Activated naive CD8-positive, alpha-beta T cell (primary cell): ENCODE data around the gene PKD2.

Experiments used
- H3K27ac Mint-ChIP-seq: one replicate; pipeline ENCODE4 v1.8.0; 2021; ENCODE audit warnings: mixed read lengths
- H3K27me3 Mint-ChIP-seq: one replicate; pipeline ENCODE4 v1.8.0; 2021; ENCODE audit warnings: mixed read lengths
- H3K36me3 Mint-ChIP-seq: one replicate; pipeline ENCODE4 v1.8.0; 2021; ENCODE audit warnings: mixed read lengths
- H3K4me1 Mint-ChIP-seq: one replicate; pipeline ENCODE4 v1.8.0; 2021; ENCODE audit warnings: low read depth, mixed read lengths
- H3K4me3 Mint-ChIP-seq: one replicate; pipeline ENCODE4 v1.8.0; 2021; ENCODE audit warnings: mild to moderate bottlenecking, mixed read lengths
- H3K9me3 Mint-ChIP-seq: one replicate; pipeline ENCODE4 v1.8.0; 2021; ENCODE audit warnings: low read depth, mixed read lengths

PKD2 gene

GRCh38 chr4:88062311-88062710 is 54.9 kb downstream of the PKD2 start:
- H3K27me3 Mint-ChIP-seq: no peaks in the 10 kb centered on the region
- no peaks in the 10 kb centered on the region for H3K9me3 Mint-ChIP-seq
- no peak overlapping the region for H3K4me3 Mint-ChIP-seq
- no peak overlapping the region for H3K27ac Mint-ChIP-seq
- peaks cover 20% of the 10 kb centered on the region for H3K36me3 Mint-ChIP-seq
- no peaks in the 10 kb centered on the region for H3K4me1 Mint-ChIP-seq

GRCh38 chr4:88062843-88063242 is 55.4 kb downstream of the PKD2 start:
- no peak overlapping the region for H3K27ac Mint-ChIP-seq
- H3K4me1 Mint-ChIP-seq: no peaks in the 10 kb centered on the region
- H3K9me3 Mint-ChIP-seq: no peaks in the 10 kb centered on the region
- H3K27me3 Mint-ChIP-seq: no peaks in the 10 kb centered on the region
- H3K4me3 Mint-ChIP-seq: no peak overlapping the region
- H3K36me3 Mint-ChIP-seq: peaks cover 25% of the 10 kb centered on the region

- Mint-ChIP-seq H3K27me3 (no peaks in the 10 kb centered on the region), H3K9me3 (no peaks in the 10 kb centered on the region), H3K4me1 (no peaks in the 10 kb centered on the region), H3K27ac (no peak overlapping the region), H3K36me3 (peaks cover 29% of the 10 kb centered on the region), H3K4me3 (no peak overlapping the region)
Measured at GRCh38 chr4:88063634-88064296, 56.3 kb downstream of the PKD2 start.

GRCh38 chr4:88064410-88064809 is 57.0 kb downstream of the PKD2 start:
- no peaks in the 10 kb centered on the region for H3K9me3 Mint-ChIP-seq
- no peaks in the 10 kb centered on the region for H3K27me3 Mint-ChIP-seq
- H3K36me3 Mint-ChIP-seq: peaks cover 31% of the 10 kb centered on the region
- no peak overlapping the region for H3K4me3 Mint-ChIP-seq
- no peak overlapping the region for H3K27ac Mint-ChIP-seq
- no peaks in the 10 kb centered on the region for H3K4me1 Mint-ChIP-seq

- no peak overlapping the region for H3K4me3 Mint-ChIP-seq
- no peak overlapping the region for H3K27ac Mint-ChIP-seq
- H3K4me1 Mint-ChIP-seq: peaks cover 2% of the 10 kb centered on the region
- peaks cover 50% of the 10 kb centered on the region for H3K36me3 Mint-ChIP-seq
- H3K27me3 Mint-ChIP-seq: no peaks in the 10 kb centered on the region
- H3K9me3 Mint-ChIP-seq: peaks cover 4% of the 10 kb centered on the region
Measured at GRCh38 chr4:88070031-88070430, 62.6 kb downstream of the PKD2 start.

GRCh38 chr4:88075336-88075735 is 67.9 kb downstream of the PKD2 start:
- H3K27ac Mint-ChIP-seq: no peak overlapping the region

GRCh38 chr4:88077911-88078524 is 70.6 kb downstream of the PKD2 start:
- H3K36me3 Mint-ChIP-seq: peaks cover 11% of the 10 kb centered on the region
- no peaks in the 10 kb centered on the region for H3K4me1 Mint-ChIP-seq
- no peak overlapping the region for H3K27ac Mint-ChIP-seq
- no peak overlapping the region for H3K4me3 Mint-ChIP-seq
- H3K27me3 Mint-ChIP-seq: no peaks in the 10 kb centered on the region
- H3K9me3 Mint-ChIP-seq: no peaks in the 10 kb centered on the region

More at GRCh38 chr4:88075336-88075735, 67.9 kb downstream of the PKD2 start:
- peaks cover 4% of the 10 kb centered on the region for H3K9me3 Mint-ChIP-seq
- H3K4me3 Mint-ChIP-seq: no peak overlapping the region
- no peaks in the 10 kb centered on the region for H3K4me1 Mint-ChIP-seq
- no peaks in the 10 kb centered on the region for H3K27me3 Mint-ChIP-seq
- H3K36me3 Mint-ChIP-seq: peaks cover 25% of the 10 kb centered on the region

- no peak overlapping the region for H3K4me3 Mint-ChIP-seq
- H3K4me1 Mint-ChIP-seq: no peaks in the 10 kb centered on the region
- no peak overlapping the region for H3K27ac Mint-ChIP-seq
- no peaks in the 10 kb centered on the region for H3K9me3 Mint-ChIP-seq
- H3K27me3 Mint-ChIP-seq: no peaks in the 10 kb centered on the region
- H3K36me3 Mint-ChIP-seq: peaks cover 11% of the 10 kb centered on the region
Measured at GRCh38 chr4:88078579-88078978, 71.1 kb downstream of the PKD2 start.

- H3K27ac Mint-ChIP-seq: no peak overlapping the region
- H3K4me1 Mint-ChIP-seq: no peaks in the 10 kb centered on the region
- no peaks in the 10 kb centered on the region for H3K9me3 Mint-ChIP-seq
- no peaks in the 10 kb centered on the region for H3K36me3 Mint-ChIP-seq
- H3K27me3 Mint-ChIP-seq: no peaks in the 10 kb centered on the region
- no peak overlapping the region for H3K4me3 Mint-ChIP-seq
Measured at GRCh38 chr4:88080626-88081025, 73.2 kb downstream of the PKD2 start.

- Mint-ChIP-seq H3K4me1 (no peaks in the 10 kb centered on the region), H3K36me3 (no peaks in the 10 kb centered on the region), H3K27ac (no peak overlapping the region), H3K4me3 (no peak overlapping the region), H3K27me3 (no peaks in the 10 kb centered on the region), H3K9me3 (no peaks in the 10 kb centered on the region)
Measured at GRCh38 chr4:88087004-88087403, 79.6 kb downstream of the PKD2 start.

GRCh38 chr4:88090898-88091297 is 83.5 kb downstream of the PKD2 start:
- H3K4me3 Mint-ChIP-seq: no peak overlapping the region
- H3K27me3 Mint-ChIP-seq: peaks cover 2% of the 10 kb centered on the region
- no peaks in the 10 kb centered on the region for H3K36me3 Mint-ChIP-seq
- H3K9me3 Mint-ChIP-seq: no peaks in the 10 kb centered on the region
- no peaks in the 10 kb centered on the region for H3K4me1 Mint-ChIP-seq
- no peak overlapping the region for H3K27ac Mint-ChIP-seq

GRCh38 chr4:88091378-88091777 is 83.9 kb downstream of the PKD2 start:
- Mint-ChIP-seq H3K36me3 (no peaks in the 10 kb centered on the region), H3K4me3 (no peak overlapping the region), H3K27me3 (peaks cover 2% of the 10 kb centered on the region), H3K4me1 (no peaks in the 10 kb centered on the region), H3K9me3 (no peaks in the 10 kb centered on the region), H3K27ac (no peak overlapping the region)

- Mint-ChIP-seq H3K36me3 (no peaks in the 10 kb centered on the region), H3K4me1 (no peaks in the 10 kb centered on the region), H3K9me3 (no peaks in the 10 kb centered on the region), H3K27me3 (peaks cover 2% of the 10 kb centered on the region), H3K4me3 (no peak overlapping the region), H3K27ac (no peak overlapping the region)
Measured at GRCh38 chr4:88093874-88094273, 86.4 kb downstream of the PKD2 start.

GRCh38 chr4:88097301-88097700 is 89.9 kb downstream of the PKD2 start:
- Mint-ChIP-seq H3K36me3 (no peaks in the 10 kb centered on the region), H3K4me1 (no peaks in the 10 kb centered on the region), H3K4me3 (no peak overlapping the region), H3K27me3 (peaks cover 2% of the 10 kb centered on the region), H3K27ac (no peak overlapping the region), H3K9me3 (no peaks in the 10 kb centered on the region)

- H3K27me3 Mint-ChIP-seq: peaks cover 2% of the 10 kb centered on the region
- H3K27ac Mint-ChIP-seq: no peak overlapping the region
- no peaks in the 10 kb centered on the region for H3K4me1 Mint-ChIP-seq
- H3K9me3 Mint-ChIP-seq: no peaks in the 10 kb centered on the region
- no peak overlapping the region for H3K4me3 Mint-ChIP-seq
- H3K36me3 Mint-ChIP-seq: no peaks in the 10 kb centered on the region
Measured at GRCh38 chr4:88097781-88098180, 90.3 kb downstream of the PKD2 start.
